GM12875 (cell line): ENCODE data around the gene DPP9.

Experiments used
- H3K4me3 ChIP-seq: one replicate; pipeline ENCODE4 v1.5.1; 2011; ENCODE audit warnings: low read depth, low read length, control low read depth
- TF ChIP-seq, protein P1 (sequence below): IDR thresholded peaks from 2 replicates; pipeline ENCODE4 v1.5.1; 2011; ENCODE audit warnings: low read depth, mild to moderate bottlenecking, control low read depth, inconsistent platforms, low read length, moderate library complexity, borderline replicate concordance; ENCODE audit not compliant: insufficient read depth

Gene DPP9

DNA sequence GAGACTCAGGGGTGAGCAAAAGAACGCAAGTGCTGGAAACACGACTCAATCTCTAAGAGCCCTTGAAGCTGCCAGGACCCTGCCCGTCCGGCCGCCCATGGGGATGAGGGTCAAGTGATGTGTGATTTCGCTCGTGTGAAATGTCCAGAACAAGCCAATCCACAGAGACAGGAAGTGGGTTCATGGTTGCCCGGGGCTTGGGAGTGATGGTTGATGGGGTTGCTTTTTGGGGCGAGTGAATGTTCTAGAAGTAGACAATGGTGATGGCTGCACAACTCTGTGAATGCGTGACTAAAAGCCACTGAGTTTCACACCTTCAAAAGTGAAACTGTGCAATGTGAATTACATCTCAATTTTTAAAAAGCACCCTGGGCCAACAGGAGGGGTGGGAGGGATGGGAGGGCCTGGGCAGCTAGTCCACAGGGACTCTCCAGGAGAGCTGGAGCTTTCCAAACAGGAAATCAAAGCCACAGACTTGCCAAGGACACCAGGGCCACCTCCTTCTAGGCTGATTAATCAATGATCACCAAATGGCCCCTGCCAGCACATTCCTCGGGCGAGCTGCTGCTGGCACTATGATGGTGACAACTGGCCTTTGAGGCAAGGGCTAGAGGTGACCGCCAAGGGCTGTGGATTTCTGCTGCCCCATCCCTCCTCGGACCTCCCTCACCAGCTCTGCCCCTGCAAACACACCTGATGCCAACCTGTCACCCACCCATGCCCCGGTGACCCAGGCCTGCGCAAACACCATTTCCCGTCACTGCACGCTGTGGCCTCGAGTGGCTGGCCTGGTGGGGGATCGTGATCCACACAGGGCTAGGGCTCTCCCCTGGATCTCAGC is 14.0 kb downstream of the DPP9 start:
- TF ChIP-seq, protein P1, sequence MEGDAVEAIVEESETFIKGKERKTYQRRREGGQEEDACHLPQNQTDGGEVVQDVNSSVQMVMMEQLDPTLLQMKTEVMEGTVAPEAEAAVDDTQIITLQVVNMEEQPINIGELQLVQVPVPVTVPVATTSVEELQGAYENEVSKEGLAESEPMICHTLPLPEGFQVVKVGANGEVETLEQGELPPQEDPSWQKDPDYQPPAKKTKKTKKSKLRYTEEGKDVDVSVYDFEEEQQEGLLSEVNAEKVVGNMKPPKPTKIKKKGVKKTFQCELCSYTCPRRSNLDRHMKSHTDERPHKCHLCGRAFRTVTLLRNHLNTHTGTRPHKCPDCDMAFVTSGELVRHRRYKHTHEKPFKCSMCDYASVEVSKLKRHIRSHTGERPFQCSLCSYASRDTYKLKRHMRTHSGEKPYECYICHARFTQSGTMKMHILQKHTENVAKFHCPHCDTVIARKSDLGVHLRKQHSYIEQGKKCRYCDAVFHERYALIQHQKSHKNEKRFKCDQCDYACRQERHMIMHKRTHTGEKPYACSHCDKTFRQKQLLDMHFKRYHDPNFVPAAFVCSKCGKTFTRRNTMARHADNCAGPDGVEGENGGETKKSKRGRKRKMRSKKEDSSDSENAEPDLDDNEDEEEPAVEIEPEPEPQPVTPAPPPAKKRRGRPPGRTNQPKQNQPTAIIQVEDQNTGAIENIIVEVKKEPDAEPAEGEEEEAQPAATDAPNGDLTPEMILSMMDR = no peak
- no peak overlapping the region for H3K4me3 ChIP-seq

DNA sequence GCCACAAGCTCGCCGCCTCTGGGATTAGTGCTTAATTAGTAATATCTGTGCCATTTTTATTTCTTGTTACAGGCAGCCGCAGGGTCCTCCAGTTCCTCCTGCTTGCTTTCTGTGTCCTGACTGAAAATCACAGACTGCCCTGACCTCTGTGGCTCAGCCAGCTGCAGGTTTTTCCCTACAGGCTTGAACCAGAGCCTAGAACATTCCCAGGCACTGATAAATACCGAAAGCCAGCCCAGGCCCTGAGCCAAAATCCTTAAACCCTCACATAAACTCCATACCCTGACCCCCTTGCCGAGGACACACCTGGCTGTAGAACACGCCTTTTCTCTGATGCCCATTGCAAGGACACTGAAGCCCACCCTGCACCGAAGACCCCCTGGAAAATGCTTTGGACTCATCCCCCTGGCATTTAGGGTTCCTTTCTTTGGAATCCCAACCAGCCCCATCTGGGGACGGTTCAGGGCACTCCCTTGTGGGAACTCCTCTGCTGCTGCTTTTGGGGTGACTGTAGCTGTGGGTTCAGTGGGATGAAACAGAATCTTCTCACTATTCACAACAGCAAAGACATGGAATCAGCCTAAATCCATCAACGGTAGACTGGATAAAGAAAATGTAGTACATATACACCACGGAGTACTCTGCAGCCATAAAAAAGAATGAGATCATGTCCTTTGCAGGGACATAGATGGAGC is 15.5 kb downstream of the DPP9 start:
- no peak overlapping the region for H3K4me3 ChIP-seq
- TF ChIP-seq, protein P1 = no peak

DNA sequence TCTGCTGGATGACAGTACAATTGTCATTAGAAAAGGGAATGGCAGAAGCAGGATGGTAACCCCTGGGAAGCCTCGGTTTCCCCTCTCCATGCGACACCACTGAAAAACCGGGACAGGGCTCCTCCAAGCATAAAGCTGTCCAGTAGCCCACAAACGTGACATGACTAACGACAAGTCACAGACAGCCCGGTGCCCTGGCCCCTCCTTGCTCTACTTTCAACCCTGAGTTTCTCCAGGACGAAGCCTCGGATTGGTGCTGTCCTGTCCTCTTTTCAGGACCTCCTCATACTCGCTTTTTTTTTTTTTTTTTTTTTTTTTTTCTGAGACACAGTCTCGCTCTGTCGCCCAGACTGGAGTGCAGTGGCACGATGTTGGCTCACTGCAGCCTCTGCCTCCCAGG is 16.3 kb downstream of the DPP9 start:
- TF ChIP-seq, protein P1 = no peak
- H3K4me3 ChIP-seq = no peak overlapping the region

DNA sequence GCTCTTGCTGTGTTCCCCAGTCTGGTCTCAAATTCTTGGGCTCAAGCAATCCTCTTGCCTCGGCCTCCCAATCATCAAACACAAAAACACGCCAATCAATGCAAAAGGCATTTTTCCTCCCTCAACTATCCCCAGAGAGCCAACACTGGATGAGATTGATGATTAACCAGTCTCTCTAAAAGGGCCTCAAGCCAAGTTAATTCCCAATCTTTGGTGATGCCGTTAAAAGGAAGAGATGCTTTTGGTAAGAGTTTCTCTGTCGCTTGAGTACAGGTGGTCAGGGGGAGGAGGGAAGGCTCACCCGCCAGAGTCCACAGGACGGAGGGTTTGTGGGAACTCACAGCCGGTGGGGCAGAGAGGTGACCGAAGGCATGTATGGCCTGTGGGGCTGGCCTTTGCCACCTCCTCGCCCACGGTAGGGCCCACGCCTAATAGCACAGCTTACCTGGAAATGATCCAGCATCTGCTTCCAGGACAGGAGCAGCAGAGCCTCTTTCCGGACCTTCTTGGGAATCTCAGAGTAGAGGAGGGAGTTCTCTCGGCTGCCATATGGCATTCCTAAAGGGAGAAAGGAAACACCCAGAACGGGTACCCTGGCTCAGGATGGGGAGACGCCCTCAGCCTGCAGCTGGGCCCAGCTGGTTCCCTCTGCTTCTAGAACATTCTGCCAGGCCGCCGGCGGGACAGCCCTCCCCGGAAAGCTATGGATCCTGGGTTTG is 18.1 kb downstream of the DPP9 start:
- no peak overlapping the region for H3K4me3 ChIP-seq

DNA sequence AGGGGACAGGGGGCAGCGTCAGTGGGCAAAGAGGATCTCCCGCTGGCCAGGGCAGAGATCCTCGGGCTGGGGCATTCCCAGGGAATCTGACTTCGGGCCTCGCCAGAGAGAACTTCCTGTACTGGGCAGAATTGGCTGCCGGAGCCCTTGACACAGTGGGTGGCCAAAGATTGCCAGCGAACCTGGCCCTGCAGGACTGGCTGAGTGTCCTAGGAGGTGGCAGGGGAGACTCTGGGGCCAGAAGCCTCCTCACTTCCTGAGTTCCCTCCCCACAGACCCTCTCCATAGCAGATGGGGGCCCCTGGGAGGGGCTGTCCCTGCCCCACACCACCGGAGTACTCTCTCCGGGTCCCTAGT is 19.3 kb downstream of the DPP9 start:
- no peak overlapping the region for H3K4me3 ChIP-seq
- TF ChIP-seq, protein P1 = no peak

More for the DNA sequence above, 18.1 kb downstream of the DPP9 start:
- TF ChIP-seq, protein P1 = no peak

DNA sequence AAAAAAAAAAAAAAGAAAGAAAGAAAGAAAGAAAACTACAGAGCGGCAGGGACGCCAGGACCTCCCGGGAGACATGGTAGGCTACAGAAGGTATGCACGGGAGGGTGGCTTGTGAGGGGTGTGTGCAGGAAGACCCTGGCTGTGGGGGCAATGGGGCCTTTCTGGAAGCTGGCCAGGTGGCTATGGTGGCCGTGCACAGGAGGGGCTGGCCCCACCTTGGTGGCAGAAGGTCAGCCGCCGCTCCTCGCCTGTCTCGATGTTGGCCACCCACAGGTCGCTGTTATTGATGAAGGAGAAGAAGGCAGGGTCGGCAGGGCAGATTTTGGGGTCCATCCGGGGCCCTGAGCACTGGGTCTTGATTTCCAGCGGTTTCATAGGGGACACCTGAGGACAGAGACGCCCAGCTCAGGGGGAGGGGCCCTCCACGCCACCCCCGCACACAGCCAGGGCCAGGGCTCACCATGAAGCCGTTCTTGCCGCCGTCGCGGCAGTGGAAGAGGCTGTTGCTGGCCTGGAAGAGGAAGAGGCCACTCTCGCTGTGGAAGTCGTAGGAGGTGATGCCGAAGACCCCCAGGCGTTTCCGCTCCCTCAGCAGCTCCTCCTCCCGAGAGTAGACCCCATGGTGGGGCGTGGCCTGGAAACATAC is 19.8 kb downstream of the DPP9 start:
- TF ChIP-seq, protein P1 = no peak
- no peak overlapping the region for H3K4me3 ChIP-seq
